ENCODE results near the gene ZNF219. TPM values are rescaled to one million over a fixed set of nuclear protein-coding genes. Genes with fewer than 3 reads are reported as not detected.
"Not testable (repeated sequence)": the region's sequence is repeated elsewhere in the genome, so short reads cannot be mapped to it uniquely, and the experiment has no call there.

Gene ZNF219
- total RNA-seq, 1 donor from 2014 or later, result 103 TPM

DNA sequence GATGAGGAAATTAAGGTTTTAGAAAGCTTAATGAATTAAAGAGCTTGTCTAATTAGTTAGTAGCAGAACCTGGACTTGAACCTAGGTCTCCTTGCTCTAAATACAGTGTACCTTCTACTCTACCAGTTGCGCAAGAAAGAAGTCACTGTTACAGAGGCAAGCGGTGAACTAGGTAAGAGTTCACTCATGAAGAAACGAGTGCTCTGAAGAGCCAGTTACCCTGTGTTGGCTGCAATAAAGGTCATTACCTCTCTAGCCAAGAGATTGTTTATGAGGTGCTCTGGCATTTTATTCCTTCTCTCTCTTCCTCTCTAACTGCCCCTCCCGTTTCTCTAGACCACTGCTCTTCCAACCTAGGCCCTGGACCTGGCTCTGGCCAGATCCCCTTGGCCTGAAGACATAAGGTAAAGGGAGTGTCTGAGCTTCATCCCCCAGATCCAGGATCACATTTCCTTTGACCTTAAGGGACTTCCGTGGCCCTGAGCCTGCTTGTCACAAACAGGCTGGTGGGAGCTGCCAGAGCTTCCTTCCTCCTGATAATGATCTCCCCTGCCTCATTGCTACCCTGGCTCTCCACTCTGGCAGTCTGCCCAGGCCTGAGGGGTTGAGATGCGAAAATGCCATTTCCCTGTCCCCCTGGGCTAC, 54.4 kb downstream of the ZNF219 start:
- Mint-ChIP-seq H3K27ac (ENCODE audit: unreplicated experiment) (no peak overlapping the region), H3K4me1 (ENCODE audit: low read depth, unreplicated experiment) (peaks cover 15% of the 10 kb centered on the region), H3K4me3 (ENCODE audit: unreplicated experiment) (no peak overlapping the region), H3K9me3 (ENCODE audit: unreplicated experiment) (peaks cover 8% of the 10 kb centered on the region), H3K27me3 (ENCODE audit: unreplicated experiment) (peaks cover 4% of the 10 kb centered on the region), H3K36me3 (ENCODE audit: unreplicated experiment) (no peaks in the 10 kb centered on the region)
- TF ChIP-seq, protein P1, sequence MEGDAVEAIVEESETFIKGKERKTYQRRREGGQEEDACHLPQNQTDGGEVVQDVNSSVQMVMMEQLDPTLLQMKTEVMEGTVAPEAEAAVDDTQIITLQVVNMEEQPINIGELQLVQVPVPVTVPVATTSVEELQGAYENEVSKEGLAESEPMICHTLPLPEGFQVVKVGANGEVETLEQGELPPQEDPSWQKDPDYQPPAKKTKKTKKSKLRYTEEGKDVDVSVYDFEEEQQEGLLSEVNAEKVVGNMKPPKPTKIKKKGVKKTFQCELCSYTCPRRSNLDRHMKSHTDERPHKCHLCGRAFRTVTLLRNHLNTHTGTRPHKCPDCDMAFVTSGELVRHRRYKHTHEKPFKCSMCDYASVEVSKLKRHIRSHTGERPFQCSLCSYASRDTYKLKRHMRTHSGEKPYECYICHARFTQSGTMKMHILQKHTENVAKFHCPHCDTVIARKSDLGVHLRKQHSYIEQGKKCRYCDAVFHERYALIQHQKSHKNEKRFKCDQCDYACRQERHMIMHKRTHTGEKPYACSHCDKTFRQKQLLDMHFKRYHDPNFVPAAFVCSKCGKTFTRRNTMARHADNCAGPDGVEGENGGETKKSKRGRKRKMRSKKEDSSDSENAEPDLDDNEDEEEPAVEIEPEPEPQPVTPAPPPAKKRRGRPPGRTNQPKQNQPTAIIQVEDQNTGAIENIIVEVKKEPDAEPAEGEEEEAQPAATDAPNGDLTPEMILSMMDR (IDR thresholded peaks at IDR 0.05; ENCODE audit: partially characterized antibody, unreplicated experiment), result no peak
- no peak for DNase-seq

DNA sequence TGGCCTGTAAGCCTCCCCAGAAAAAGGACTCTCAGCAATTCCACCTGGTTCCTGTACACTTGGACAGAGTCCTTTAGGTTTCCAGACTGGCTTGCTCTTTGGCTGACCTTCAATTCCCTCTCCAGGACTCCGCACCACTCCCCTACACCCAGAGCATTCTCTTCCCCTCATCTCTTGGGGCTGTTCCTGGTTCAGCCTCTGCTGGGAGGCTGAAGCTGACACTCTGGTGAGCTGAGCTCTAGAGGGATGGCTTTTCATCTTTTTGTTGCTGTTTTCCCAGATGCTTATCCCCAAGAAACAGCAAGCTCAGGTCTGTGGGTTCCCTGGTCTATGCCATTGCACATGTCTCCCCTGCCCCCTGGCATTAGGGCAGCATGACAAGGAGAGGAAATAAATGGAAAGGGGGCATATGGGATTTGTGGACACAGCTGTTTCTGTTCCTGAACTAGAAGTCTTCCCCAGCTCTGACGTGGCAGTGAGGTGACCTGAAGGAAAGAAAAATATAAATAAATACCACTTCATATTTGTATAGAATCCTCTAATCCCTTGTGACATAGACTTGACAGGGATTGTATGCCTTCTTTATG, 55.0 kb downstream of the ZNF219 start:
- TF ChIP-seq, protein P1 (IDR thresholded peaks at IDR 0.05; ENCODE audit: partially characterized antibody, unreplicated experiment), result no peak
- DNase-seq, result no peak
- H3K4me3 Mint-ChIP-seq (ENCODE audit: unreplicated experiment), result no peak overlapping the region
- no peaks in the 10 kb centered on the region for H3K36me3 Mint-ChIP-seq (ENCODE audit: unreplicated experiment)
- H3K4me1 Mint-ChIP-seq (ENCODE audit: low read depth, unreplicated experiment), result peaks cover 18% of the 10 kb centered on the region
- H3K27ac Mint-ChIP-seq (ENCODE audit: unreplicated experiment), result no peak overlapping the region
- peaks cover 8% of the 10 kb centered on the region for H3K9me3 Mint-ChIP-seq (ENCODE audit: unreplicated experiment)
- H3K27me3 Mint-ChIP-seq (ENCODE audit: unreplicated experiment), result peaks cover 4% of the 10 kb centered on the region

DNA sequence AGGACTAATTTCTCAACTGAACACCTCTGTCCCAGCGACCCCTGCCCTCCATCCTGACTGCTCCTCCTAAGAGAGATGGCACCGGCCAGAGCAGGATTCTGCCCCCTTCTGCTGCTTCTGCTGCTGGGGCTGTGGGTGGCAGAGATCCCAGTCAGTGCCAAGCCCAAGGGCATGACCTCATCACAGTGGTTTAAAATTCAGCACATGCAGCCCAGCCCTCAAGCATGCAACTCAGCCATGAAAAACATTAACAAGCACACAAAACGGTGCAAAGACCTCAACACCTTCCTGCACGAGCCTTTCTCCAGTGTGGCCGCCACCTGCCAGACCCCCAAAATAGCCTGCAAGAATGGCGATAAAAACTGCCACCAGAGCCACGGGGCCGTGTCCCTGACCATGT, 55.5 kb downstream of the ZNF219 start:
- Mint-ChIP-seq H3K27ac (ENCODE audit: unreplicated experiment) (no peak overlapping the region), H3K4me3 (ENCODE audit: unreplicated experiment) (no peak overlapping the region), H3K4me1 (ENCODE audit: low read depth, unreplicated experiment) (peaks cover 24% of the 10 kb centered on the region), H3K9me3 (ENCODE audit: unreplicated experiment) (peaks cover 8% of the 10 kb centered on the region), H3K27me3 (ENCODE audit: unreplicated experiment) (peaks cover 7% of the 10 kb centered on the region), H3K36me3 (ENCODE audit: unreplicated experiment) (no peaks in the 10 kb centered on the region)
- TF ChIP-seq, protein P1 (IDR thresholded peaks at IDR 0.05; ENCODE audit: partially characterized antibody, unreplicated experiment), result no peak
- no peak for DNase-seq

DNA sequence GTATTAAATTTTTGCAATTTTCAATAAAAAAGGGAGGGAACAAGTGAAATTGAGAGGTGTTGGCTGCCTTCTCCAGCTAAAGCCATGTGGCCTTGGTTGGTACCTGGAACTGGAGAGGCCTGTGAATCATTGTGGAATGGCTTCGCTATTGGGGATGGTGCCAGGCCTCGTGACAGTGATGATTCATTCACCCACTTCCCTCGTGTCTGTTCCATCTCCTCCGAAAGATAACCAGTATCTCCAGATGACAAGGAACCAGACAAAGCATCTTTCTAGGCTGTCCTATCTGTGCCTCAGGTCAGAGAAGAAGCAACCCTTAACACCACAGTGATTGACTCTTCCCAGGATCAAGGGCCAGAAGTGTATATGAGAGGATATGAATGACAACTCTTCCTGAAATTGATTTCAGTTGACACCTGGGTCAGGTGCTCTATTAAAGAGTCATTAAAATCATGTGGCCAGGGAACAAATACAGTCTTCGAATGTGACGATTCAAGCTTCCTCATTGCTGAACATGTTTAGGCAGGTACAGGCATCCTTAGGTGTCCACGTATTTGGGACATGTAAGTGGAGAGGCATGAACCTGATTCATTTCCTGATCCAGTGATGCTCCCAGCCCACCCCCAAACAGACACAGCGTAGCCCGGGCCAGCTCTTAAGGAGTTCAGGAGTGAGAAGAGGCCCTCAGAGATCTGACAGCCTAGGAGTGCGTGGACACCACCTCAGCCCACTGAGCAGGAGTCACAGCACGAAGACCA, 56.6 kb downstream of the ZNF219 start, which contains the start of gene RNASE7:
Gene RNASE7 (plus strand): TSS at position 687 of the 758 bp plus-strand sequence. CDS start 631 bp downstream, outside the sequence.
- TF ChIP-seq, protein P1 (IDR thresholded peaks at IDR 0.05; ENCODE audit: partially characterized antibody, unreplicated experiment), result no peak
- H3K9me3 Mint-ChIP-seq (ENCODE audit: unreplicated experiment), result peaks cover 8% of the 10 kb centered on the region
- peaks cover 26% of the 10 kb centered on the region for H3K4me1 Mint-ChIP-seq (ENCODE audit: low read depth, unreplicated experiment)
- H3K27me3 Mint-ChIP-seq (ENCODE audit: unreplicated experiment), result peaks cover 5% of the 10 kb centered on the region
- H3K27ac Mint-ChIP-seq (ENCODE audit: unreplicated experiment), result no peak within 1 kb of the TSS
- no peaks in the 10 kb centered on the region for H3K36me3 Mint-ChIP-seq (ENCODE audit: unreplicated experiment)
- no peak within 1 kb of the TSS for H3K4me3 Mint-ChIP-seq (ENCODE audit: unreplicated experiment)
- no peak for DNase-seq

DNA sequence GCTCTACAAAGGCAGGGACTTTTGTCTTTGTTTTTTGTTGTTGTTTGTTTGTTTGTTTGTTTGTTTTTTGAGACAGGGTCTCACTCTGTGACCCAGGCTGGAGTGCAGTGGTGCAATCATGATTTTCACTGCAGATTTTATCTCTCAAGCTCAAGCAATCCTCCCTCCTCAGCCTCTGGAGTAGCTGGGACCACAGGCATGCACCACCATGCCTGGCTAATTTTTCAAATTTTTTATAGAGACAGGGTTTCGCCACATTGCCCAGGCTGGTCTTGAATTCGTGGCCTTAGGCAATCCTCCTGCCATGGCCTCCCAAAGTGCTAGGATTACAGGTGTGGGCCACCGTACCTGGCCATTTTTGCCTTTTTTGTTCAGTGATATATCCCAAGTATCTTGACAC, 57.5 kb downstream of the ZNF219 start:
- not testable (repeated sequence) for H3K36me3 Mint-ChIP-seq (ENCODE audit: unreplicated experiment); H3K4me3 Mint-ChIP-seq (ENCODE audit: unreplicated experiment)
- H3K4me1 Mint-ChIP-seq (ENCODE audit: low read depth, unreplicated experiment), result peaks cover 26% of the 10 kb centered on the region

More for the DNA sequence above, 57.5 kb downstream of the ZNF219 start:
- not testable (repeated sequence) for H3K27ac Mint-ChIP-seq (ENCODE audit: unreplicated experiment); H3K27me3 Mint-ChIP-seq (ENCODE audit: unreplicated experiment); H3K9me3 Mint-ChIP-seq (ENCODE audit: unreplicated experiment); DNase-seq

All from glutamatergic neuron (in vitro differentiated cells).